ENCODE data around the gene PRKAB1.

The PRKAB1 gene

GRCh38 chr12:119672194-119672593 lies 4.3 kb downstream of the PRKAB1 start:
- Histone ChIP-seq H3K9me3 (no peaks in the 10 kb centered on the region), H3K4me1 (ENCODE audit: control insufficient read depth in 1 of 2, insufficient read depth in 1 of 2, low read depth in 1 of 2, low read length in 1 of 2) (peaks cover 69 to 71% of the 10 kb centered on the region in 2 experiments), H3K4me3 (ENCODE audit: low read depth in 1 of 2, low read length in 1 of 2) (no peak overlapping the region), H3K36me3 (peaks cover 67% of the 10 kb centered on the region), H3K27me3 (no peaks in the 10 kb centered on the region), H3K27ac (no peak overlapping the region)
- no peak for TF ChIP-seq CTCF (IDR thresholded peaks at IDR 0.05)

DNA sequence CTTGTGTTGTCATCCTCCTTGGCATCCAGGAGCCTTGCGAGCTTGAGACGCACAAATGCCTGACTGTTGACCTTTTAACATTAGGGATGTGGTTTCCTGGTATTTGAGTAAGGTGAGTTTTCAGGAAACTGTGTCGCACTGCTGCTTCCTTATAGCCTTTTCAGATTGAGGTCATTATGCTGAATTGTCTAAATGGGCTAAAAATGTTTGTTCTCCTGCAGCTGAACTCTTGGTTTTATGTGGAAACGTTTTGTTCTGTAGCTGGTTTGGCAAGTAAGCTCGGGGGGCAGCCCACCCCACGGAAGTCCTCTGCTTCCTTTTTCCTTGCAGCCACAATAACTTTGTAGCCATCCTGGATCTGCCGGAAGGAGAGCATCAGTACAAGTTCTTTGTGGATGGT lies 5.7 kb downstream of the PRKAB1 start:
- Histone ChIP-seq H3K27ac (peak overlapping the region; percentile 76), H3K27me3 (no peaks in the 10 kb centered on the region), H3K4me1 (ENCODE audit: control insufficient read depth in 1 of 2, insufficient read depth in 1 of 2, low read depth in 1 of 2, low read length in 1 of 2) (peaks cover 59 to 60% of the 10 kb centered on the region in 2 experiments), H3K4me3 (ENCODE audit: low read depth in 1 of 2, low read length in 1 of 2) (peak overlapping the region in 1 of 2 experiments; percentile 29), H3K9me3 (no peaks in the 10 kb centered on the region), H3K36me3 (peaks cover 81% of the 10 kb centered on the region)
- no peak for TF ChIP-seq CTCF (IDR thresholded peaks at IDR 0.05)

- peak overlapping the region; percentile 76 for H3K27ac ChIP-seq
- H3K36me3 ChIP-seq = peaks cover 90% of the 10 kb centered on the region
- TF ChIP-seq CTCF (IDR thresholded peaks at IDR 0.05) = no peak
- peaks cover 52 to 54% of the 10 kb centered on the region in 2 experiments for H3K4me1 ChIP-seq (ENCODE audit: control insufficient read depth in 1 of 2, insufficient read depth in 1 of 2, low read depth in 1 of 2, low read length in 1 of 2)
- H3K9me3 ChIP-seq = no peaks in the 10 kb centered on the region
- no peak overlapping the region for H3K4me3 ChIP-seq (ENCODE audit: low read depth in 1 of 2, low read length in 1 of 2)
- H3K27me3 ChIP-seq = no peaks in the 10 kb centered on the region
These were observed 6.6 kb downstream of the PRKAB1 start for GRCh38 chr12:119674560-119674959.

GRCh38 chr12:119676022-119676421 lies 8.1 kb downstream of the PRKAB1 start:
- TF ChIP-seq CTCF (IDR thresholded peaks at IDR 0.05) = no peak
- peaks cover 93% of the 10 kb centered on the region for H3K36me3 ChIP-seq
- peak overlapping the region; percentile 76 for H3K27ac ChIP-seq
- peaks cover 44 to 45% of the 10 kb centered on the region in 2 experiments for H3K4me1 ChIP-seq (ENCODE audit: control insufficient read depth in 1 of 2, insufficient read depth in 1 of 2, low read depth in 1 of 2, low read length in 1 of 2)
- no peaks in the 10 kb centered on the region for H3K9me3 ChIP-seq
- no peak overlapping the region for H3K4me3 ChIP-seq (ENCODE audit: low read depth in 1 of 2, low read length in 1 of 2)
- no peaks in the 10 kb centered on the region for H3K27me3 ChIP-seq

DNA sequence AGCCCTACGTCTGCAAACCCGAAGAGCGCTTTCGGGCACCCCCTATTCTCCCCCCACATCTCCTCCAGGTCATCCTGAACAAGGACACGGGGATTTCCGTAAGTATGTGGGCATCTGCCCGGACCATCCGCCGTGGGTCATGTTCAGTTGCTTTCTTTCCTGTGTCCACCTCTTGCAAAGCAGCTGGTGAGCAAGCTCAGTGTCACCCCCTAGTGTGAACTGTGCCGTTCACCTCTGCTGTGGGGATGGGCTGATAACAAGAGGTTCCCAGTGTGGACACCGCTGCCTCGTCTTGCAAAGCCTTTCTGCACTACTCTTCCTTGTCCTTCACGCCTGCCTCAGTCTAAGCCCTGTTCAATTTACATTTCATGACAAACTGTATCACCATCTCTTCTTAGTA lies 8.6 kb downstream of the PRKAB1 start:
- H3K4me1 ChIP-seq (ENCODE audit: control insufficient read depth in 1 of 2, insufficient read depth in 1 of 2, low read depth in 1 of 2, low read length in 1 of 2) = peaks cover 44 to 45% of the 10 kb centered on the region in 2 experiments
- no peak for TF ChIP-seq CTCF (IDR thresholded peaks at IDR 0.05)
- H3K9me3 ChIP-seq = no peaks in the 10 kb centered on the region
- H3K4me3 ChIP-seq (ENCODE audit: low read depth in 1 of 2, low read length in 1 of 2) = no peak overlapping the region
- peak overlapping the region; percentile 76 for H3K27ac ChIP-seq
- H3K36me3 ChIP-seq = peaks cover 93% of the 10 kb centered on the region
- H3K27me3 ChIP-seq = no peaks in the 10 kb centered on the region

DNA sequence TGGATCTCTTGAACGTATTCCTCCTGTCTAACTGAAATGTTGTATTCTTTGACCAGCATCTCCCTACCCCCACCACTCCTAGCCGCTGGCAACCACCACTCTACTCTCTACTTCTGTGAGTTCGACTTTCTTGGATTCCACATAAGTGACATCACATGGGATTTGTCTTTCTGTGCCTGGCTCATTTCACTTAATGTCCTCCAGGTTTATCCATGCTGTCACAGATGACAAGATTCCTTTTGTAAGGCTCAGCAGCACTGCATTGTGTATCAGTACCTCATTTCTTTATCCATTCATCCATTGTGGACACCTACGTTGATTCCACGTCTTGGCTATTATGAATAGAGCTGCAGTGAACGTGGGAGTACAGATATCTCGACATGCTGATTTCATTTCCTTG lies 10.5 kb downstream of the PRKAB1 start:
- H3K4me3 ChIP-seq (ENCODE audit: low read depth in 1 of 2, low read length in 1 of 2) = no peak overlapping the region
- TF ChIP-seq CTCF (IDR thresholded peaks at IDR 0.05) = no peak
- H3K9me3 ChIP-seq = no peaks in the 10 kb centered on the region
- no peaks in the 10 kb centered on the region for H3K27me3 ChIP-seq
- peaks cover 84% of the 10 kb centered on the region for H3K36me3 ChIP-seq
- peaks cover 39 to 42% of the 10 kb centered on the region in 2 experiments for H3K4me1 ChIP-seq (ENCODE audit: control insufficient read depth in 1 of 2, insufficient read depth in 1 of 2, low read depth in 1 of 2, low read length in 1 of 2)
- no peak overlapping the region for H3K27ac ChIP-seq

Measured in neutrophil (primary cell).